Stimulated activated CD4-positive, alpha-beta T cell treated with anti-CD3 and anti-CD28 coated beads, TNF-alpha, amount 100 ng/mL, for 4 hours (primary cell): ENCODE data around the gene ASCL4.

Experiments
- DNase-seq, 3 experiments: peaks; one replicate each; pipeline ENCODE4 v3.0.0-alpha.2; 2020; ENCODE audit warnings: low read depth in 3 of 3

Gene ASCL4

DNA sequence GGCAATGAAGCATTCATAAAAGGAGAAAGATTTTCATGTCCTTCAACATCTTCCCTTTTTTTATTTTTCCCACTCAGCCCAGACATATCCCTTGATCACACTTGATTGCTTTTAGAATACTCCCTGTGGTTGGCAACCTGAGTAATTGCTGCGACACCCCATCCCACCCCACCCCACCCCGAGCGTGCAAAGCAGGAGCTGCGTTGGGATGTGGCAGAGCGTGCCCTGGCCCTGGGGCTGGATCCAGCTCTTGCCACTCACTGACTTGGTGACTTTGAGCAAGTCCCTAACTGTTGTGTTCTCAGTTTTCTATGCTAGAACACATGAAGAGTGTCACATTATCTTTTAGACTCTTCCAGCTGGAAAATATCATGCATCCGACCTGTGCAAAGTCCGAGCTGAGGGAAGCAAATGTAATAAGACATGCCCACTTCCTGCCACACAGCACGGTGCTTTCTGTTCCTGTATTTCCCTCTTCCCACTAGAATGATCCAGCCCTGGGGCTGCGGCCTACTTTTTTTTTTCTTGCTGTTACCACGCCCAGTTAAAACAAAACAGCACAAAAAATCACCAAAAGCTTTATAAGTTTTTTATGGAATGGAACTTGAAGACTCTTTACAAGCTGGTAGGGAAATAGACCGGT lies 4.0 kb downstream of the ASCL4 start:
- DNase-seq: no peak

DNA sequence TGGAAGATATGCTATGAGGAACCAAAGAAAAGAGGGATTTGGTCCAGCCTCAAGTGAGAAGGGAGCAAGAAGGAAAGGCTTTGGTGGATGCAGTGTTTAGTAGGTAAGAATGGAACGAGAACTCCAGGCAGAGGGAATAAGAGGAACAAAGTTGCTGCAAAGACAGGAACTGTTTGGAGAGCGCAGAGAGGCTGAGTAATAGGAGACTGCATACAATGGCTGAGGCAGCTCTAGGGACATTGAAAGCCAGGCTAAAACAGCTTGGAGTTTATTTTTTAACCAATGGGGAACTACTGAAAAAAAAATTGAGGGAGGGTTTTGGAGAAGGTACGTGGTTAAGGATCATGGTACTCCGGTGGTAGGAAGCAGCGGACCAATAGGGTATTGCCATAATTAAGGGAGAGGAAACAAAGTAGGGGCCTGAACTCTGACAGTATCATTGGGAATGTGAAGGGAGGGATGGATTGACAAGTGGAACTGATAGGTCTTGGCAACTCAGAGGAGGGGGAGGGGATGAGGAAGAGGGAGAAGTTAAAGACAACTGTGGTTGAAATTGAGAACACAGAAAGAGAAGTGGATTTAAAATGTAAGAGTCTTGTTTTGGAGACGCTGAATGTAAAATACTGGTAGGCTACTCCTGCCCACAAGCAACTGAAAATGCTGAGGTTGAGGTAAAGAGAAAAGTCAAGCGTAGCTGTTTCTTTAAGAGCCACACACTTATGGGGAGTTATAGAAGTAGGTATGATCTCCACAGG lies 4.8 kb downstream of the ASCL4 start:
- DNase-seq: no peak

DNA sequence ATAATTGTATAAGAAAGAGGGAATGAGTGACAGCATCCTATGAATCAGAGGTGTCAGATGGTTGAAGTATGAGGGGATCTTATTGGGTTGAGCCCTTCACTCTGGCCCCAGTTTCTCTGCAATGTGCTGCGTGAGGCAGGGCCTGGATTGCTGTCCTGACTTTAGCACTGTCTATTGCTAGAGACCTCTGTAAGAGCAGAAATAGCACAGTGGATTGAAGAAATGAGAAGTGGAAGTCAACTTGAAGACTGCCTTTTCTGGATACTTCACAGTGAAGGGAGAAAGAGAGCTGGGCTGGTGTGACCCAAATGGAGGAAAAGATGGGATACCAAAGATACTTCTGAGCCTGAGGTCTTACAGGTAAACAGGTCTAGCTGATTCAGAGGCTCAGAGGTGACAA lies 5.8 kb downstream of the ASCL4 start:
- no peak for DNase-seq

DNA sequence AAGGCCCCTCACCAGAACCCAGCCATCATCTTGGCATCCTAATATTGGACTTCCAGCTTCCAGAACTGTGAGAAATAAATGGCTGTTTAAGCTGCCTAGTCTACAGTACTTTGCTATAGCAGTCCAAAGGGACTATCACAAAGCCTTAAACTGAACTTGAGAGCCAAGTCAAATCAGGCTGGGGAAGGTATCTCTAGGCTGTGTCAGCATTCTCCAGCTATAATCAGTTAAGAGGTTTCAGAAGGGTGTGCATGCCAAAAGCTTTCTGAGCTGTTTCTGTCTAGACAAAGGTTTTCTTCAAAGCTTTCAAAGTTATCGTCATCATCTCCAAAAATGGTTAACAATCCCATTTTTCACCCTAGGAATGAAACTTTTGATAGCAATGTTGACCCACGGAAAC lies 7.6 kb downstream of the ASCL4 start:
- DNase-seq: no peak

DNA sequence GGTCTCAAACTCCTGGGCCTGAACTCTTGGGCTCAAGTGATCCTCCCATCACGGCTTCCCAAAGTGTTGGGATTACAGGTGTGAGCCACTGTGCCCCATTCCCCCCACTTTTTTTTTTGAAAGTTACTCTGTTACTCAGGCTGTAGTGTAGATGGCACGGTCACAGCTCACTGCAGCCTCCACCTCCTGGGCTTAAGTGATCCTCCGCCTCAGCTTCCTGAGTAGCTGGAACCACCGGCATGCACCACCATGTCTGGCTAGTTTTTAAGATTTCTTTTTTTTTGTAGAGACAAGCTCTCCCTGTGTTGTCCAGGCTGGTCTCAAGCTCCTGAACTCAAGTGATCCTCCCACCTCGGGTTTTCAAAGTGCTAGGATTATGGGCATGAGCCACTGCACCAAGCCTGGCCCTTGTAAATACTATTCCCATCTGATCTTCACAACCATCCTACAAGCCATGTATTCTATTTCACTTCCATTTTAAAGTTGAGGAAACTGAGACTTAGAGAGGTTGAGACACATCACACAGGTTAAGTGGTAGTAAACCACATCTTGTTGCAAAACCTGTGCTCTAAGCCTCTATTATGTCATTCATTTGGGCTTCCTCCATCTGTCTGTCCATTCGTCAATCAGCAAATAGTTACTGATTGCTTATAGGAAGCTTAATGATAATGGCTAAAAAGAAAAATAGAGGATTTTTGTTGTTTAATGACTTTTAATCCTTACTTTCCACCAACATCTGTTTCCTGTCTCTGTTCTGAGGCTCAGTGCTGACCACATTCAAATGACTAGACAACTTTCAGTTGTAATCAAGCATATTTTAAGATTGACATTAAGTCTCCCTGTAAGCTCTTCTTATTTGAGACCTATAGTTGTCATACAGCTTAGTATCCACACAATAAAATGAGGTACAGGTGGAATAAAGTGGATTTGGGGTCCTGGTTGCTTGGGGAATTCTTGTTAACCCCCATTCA lies 9.2 kb downstream of the ASCL4 start:
- no peak for DNase-seq

DNA sequence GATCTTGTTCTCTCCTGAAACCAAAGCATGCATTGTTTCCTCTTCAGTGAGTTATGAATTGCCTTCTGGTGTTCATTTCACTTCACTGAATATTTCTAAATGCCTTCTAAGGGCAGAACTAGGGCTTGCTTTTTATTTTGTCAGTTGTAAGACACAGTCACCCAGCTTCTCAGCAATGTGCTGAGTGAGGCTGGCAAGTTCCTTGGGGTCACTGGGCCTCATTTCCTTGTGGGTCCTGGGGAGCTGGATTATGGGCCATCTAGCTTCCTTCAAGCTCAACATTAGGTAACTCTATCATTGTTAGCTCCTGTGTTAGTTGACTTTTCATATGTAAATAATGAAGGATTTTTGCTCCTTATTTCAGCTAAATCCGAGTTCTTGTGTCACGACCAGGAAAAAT lies 13.8 kb downstream of the ASCL4 start:
- no peak for DNase-seq

DNA sequence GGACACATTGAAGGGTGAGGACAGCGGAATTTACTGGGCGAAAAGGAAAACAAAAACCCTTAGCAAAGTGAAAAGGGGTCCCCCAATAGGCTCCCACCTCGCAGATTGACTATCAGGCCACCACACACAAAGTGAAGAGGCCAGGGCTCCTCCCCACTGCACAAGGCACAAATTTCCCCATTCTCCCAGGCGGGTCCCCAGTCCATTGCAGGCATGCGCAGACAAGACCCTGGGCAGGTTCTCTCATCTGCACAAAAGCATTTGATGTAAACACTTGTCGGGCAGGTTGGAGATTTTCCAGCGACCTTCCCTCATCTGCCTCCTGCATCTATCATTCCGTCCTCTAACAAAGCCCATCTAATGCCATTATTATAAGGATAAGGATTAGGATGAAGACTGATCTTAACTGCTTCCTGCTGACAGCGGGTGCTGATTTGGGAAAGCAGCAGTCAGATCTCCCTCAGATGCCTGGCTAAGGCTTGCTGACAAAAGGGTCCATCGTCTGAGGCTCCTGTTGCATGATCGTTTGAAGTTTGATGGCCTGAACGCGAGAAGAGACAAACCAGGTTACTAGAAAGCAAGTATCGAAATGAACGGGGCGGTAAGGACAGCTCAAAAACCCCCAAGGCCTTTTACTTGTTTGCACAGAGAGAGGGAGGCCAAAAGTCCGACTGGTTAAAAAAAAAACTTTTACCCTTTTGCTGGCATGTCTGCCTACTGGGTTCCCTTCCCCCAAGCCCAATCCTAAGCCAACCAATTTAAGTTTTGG lies 14.4 kb downstream of the ASCL4 start:
- no peak for DNase-seq

DNA sequence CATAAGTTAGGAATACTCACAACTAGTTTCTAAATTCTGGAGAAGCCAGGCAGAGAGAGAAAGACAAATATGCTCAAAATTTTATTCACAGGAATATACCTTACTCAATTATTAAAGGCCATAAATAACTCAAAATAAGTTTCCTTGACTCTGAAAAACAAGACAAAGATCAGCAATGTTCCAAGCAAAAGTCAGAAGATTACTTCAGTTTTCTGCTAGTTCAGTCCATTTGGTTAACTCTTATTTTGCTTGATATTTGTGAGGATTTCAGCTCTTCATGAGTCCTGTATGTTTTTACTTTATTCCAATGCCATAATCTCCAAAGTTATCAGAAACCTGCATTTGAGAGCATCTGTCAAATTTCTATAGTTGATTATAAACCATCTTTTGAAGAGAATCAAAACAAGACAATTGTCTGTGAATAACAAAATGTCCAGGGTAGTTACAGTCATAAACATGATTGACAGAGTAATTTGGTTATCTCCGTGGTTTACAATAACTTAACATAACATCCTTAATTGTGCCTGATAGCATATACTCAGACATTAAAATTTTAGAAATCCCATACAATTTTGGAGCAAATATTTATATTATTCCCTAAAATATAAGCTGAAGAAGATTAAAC lies 17.1 kb downstream of the ASCL4 start:
- DNase-seq: no peak

DNA sequence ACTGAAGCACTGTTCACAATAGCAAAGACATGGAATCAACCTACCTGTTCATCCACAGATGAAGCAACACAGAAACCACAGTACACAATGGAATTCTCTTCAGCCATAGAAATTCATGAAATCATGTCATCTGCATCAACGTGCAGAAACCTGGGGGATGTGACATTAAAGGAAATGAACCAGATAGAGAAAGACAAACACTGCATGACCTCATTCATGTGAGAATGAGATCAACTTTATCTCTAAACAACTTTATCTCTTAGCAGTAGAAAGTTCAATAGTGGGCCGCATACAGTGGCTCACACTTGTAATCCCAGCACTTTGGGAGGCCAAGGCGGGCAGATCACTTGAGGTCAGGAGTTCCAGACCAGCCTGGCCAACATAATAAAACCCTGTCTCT lies 19.9 kb downstream of the ASCL4 start:
- no peak for DNase-seq

DNA sequence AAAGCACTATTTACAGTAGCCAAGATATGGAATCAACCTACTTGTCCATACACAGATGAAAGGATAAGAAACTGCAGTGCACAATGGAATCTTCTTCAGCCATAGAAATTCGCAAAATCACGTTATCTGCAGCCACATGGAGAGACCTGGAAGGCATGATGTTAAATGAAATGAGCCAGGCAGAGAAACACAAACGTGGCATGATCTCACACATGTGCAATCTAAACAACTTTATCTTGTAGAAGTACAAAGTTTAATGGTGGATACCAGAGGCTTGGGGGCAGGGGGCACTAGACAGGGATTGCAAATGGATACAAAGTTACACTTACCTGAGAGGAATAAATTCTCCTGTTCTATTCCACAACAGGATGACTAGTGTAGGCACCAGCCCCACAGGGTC lies 24.1 kb downstream of the ASCL4 start:
- DNase-seq: no peak

DNA sequence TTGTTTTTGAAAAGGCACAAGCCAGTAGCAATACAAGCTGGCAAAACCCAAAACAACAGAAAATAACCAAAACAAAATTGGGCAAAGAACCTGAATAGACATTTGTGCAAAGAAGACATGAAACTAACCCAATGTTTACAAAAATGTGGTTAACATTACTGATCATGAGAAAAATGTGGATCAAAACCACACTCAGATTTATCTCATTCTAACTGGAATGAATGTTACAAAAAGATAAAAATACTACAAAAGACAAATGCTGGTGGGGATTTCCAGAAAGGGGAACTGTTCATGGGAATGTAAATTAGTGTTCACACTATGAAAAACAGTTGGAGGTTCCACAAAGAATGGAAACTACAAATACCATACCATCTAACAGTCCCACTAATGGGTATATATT lies 26.6 kb downstream of the ASCL4 start:
- DNase-seq: no peak

DNA sequence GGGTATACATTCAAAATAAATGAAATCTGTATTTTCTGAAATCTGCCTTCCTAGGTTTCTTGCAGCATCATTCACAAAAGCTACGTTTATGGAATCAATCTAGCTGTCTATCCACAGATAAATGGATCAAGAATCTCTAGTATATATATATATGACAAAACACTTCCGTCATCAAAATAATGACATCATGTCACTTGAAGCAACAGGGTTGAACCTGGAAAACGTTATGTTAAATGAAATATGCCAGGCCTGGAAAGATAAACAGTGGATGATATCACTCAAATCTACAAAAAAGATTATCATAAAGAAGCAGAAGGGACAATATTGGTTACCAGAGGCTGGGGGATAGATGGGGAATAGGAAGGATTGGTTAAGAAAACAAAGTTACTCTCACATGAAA lies 28.6 kb downstream of the ASCL4 start:
- DNase-seq: no peak

DNA sequence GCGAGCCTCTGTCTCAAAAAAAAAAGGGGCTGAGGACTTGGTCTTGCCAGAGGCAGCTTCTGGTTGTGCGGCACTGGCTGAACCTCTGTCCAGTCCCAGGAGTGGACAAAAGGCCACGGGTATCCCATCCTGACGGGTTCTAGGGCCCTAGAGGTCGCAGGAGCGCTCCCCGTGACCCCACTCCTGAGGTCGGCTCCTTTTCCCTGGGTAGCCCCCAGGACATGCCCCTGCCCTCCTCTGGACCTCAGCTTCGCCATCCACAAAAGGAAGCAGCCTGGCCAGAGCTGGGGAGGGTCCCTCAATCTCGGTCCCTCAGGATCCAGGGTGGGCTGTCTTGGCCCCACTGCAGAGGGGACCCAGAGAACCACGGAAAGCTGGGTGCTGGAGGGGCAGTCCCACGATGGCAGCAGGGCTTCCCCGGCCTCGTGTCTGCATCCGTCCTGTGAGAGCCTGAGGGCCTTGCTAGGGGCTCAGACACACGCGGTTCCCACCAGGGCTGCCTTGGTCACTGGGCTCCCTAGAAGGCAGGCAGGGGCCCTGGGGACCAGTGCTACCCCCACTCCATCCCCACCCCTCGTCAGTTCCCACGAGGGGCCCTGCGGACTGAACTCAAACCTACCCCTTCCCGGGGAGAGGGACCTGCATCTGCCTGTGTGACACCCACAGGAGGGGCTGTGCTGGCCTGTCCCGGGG lies 31.1 kb downstream of the ASCL4 start:
- DNase-seq: no peak

DNA sequence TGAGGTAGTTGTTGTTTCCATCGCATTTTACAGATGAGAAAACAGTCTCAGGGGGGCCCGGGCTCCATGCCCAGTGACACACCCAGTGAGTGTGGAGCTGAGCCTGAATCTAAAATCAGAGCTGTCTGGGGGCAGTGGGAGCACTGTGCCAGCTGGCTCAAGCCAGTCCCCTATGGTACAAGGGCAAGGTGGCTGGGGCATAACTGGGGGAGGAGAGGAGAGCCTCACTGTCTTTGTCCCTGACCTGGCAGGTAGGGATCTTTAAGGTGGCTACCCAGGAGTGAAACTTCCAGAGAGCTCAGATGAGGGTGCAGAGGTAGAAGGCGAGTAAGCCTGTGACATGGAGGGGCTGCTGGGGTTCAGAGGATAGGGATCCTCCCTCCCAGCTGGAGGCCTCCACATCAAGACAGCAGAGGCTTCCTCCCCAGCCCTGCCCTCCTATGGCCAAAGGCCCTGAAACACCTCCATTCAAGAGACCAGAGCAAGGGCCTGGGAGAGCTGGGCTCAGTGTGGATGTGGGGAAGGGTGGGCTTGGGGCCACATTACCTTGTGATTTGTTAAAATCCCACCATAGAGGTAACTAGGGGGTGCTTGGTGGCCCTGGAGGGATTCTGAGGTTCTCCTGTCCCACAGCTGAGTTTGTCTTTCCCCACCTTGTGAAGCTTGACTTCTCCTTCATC lies 33.1 kb downstream of the ASCL4 start:
- no peak for DNase-seq

DNA sequence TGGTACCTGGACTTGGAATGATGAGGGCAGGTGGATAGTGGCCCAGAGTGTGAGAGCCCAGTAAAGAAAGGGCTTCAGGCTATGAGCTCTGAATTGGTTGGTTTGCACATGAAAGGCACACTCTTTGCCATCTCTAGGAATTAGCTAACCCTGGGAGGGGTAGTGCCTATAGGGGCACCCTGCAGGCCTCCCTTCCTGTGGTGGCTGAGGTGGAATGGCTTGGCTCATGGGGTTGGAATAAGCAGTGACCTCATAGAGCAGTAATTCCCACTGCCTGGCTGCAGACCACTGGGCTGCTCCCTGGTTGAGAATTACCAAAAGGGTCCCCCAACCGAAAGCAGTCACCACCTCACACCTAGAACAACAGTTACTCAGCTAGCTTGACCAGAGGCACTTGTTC lies 42.7 kb downstream of the ASCL4 start:
- DNase-seq: no peak

DNA sequence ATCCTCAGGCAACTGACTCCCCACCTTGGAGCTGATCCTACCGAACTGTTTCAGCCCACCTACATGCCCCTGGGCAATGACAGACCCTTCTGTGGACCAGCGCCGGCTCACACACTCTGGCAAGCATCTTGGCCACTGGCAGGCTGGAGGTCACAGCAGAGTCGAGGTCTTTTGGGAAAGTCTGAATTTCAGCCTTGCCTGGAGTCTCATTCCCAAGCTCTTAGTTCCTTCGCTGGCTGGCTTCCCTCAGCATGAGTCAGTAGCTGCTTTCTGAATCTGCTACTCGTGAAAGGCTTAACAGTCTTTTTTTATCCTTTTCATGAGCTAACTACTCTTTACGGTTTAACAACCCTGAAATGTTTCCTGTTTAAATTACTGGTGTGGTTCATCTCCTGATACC lies 44.5 kb downstream of the ASCL4 start:
- no peak for DNase-seq

DNA sequence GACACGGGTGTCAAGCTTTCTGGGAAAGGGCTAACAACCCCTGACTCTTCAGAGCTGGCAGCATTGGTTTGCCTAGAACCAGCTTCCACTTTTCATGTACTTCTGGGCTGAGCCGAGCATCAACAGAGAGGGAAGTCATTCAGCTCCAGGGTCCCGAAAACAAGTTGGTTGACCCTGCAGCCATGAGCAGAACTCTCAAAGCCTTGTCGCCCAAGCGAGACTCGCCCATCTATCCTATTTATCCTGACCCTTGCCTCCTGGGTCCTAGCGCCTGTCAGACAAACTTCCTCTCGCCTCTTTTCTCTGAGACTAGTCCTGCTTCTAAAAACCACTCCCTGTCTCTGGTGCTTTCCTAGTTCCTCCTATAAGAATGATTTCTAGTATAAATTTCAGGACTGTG lies 47.9 kb downstream of the ASCL4 start:
- no peak for DNase-seq
